ENCODE measurements around the gene CENPP.

Gene CENPP

DNA sequence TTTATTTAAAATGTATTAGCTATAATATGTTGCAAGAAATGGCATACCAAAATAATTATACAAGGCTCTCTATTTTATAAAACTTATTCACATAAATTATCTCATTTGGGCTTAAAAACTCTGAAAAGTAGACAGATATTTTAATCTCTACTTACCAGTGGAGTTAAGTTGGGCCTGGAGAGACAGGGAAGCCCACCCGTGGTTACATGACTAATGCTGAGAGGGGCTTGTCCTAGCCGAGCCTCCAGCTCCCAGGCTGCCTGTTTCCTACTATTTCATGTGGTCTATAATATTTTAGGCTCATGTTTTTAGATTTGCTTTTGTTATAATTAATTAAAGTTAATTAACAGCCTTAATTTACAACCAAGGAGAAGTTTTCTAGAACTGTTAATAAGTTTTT is 177.4 kb downstream of the CENPP start:
- Histone ChIP-seq H3K9me3 (replicated peaks; ENCODE audit: low read length) (no peaks in the 10 kb centered on the region), H3K9ac (ENCODE audit: low read depth, low read length) (no peak overlapping the region), H3K36me3 (ENCODE audit: insufficient read depth, low read length) (no peaks in the 10 kb centered on the region), H3K4me3 (ENCODE audit: low read length) (no peak overlapping the region), H3K4me1 (ENCODE audit: control insufficient read depth, insufficient read depth, low read length) (peaks cover 45% of the 10 kb centered on the region), H3K4me2 (ENCODE audit: low read length) (no peak overlapping the region), H3K27me3 (ENCODE audit: control insufficient read depth, insufficient read depth, low read length) (no peaks in the 10 kb centered on the region)

DNA sequence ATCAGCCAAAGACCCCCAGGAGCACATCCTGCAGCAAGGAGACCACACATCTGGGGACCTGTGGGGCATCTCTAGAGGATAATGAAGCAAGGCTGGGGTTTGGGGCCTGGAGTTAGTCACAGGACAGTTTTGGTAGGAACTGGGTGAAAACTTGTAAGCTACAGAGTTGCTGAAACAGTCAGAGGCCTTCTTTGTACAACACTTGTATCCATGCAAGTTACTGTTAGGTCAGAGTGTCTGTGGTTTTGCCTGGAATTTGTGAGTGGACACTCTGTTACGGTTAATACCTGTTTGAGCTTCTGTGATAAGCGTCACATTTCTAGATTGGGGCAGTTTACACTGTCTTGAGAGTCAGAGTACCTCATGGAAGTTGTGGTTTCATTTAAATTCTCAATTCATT is 179.1 kb downstream of the CENPP start:
- H3K27me3 ChIP-seq (ENCODE audit: control insufficient read depth, insufficient read depth, low read length), result no peaks in the 10 kb centered on the region
- H3K9ac ChIP-seq (ENCODE audit: low read depth, low read length), result no peak overlapping the region
- no peak overlapping the region for H3K4me2 ChIP-seq (ENCODE audit: low read length)
- H3K9me3 ChIP-seq (replicated peaks; ENCODE audit: low read length), result no peaks in the 10 kb centered on the region
- H3K4me3 ChIP-seq (ENCODE audit: low read length), result no peak overlapping the region
- H3K4me1 ChIP-seq (ENCODE audit: control insufficient read depth, insufficient read depth, low read length), result peaks cover 38% of the 10 kb centered on the region
- no peaks in the 10 kb centered on the region for H3K36me3 ChIP-seq (ENCODE audit: insufficient read depth, low read length)

GRCh38 chr9:92506184-92506857 is 180.6 kb downstream of the CENPP start:
- H3K4me1 ChIP-seq (ENCODE audit: control insufficient read depth, insufficient read depth, low read length), result peaks cover 38% of the 10 kb centered on the region
- no peaks in the 10 kb centered on the region for H3K27me3 ChIP-seq (ENCODE audit: control insufficient read depth, insufficient read depth, low read length)
- H3K36me3 ChIP-seq (ENCODE audit: insufficient read depth, low read length), result no peaks in the 10 kb centered on the region
- H3K9me3 ChIP-seq (replicated peaks; ENCODE audit: low read length), result no peaks in the 10 kb centered on the region
- H3K9ac ChIP-seq (ENCODE audit: low read depth, low read length), result peak overlapping the region; percentile 47
- peak overlapping the region; percentile 39 for H3K4me3 ChIP-seq (ENCODE audit: low read length)
- peak overlapping the region; percentile 68 for H3K4me2 ChIP-seq (ENCODE audit: low read length)

DNA sequence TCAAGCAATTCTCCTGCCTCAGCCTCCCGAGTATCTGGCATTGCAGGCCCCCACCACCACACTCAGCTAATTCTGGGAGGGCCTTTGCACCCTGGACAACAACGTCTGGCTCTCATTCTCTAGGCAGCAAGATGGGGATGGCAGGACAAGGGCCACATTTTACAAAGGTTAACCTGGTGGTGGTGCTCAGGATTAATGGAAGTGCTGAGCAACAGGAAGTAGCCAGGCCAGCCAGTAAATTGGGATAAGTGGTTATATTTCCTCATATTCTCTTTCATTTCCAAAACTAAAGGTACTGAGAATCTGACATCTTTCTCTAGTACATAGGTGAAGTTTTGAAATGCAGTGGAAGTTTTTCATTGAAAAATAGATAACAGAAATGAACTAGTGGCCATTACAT is 181.3 kb downstream of the CENPP start:
- Histone ChIP-seq H3K9ac (ENCODE audit: low read depth, low read length) (no peak overlapping the region), H3K9me3 (replicated peaks; ENCODE audit: low read length) (no peaks in the 10 kb centered on the region), H3K4me1 (ENCODE audit: control insufficient read depth, insufficient read depth, low read length) (peaks cover 38% of the 10 kb centered on the region), H3K4me3 (ENCODE audit: low read length) (no peak overlapping the region), H3K4me2 (ENCODE audit: low read length) (no peak overlapping the region), H3K27me3 (ENCODE audit: control insufficient read depth, insufficient read depth, low read length) (no peaks in the 10 kb centered on the region), H3K36me3 (ENCODE audit: insufficient read depth, low read length) (no peaks in the 10 kb centered on the region)

GRCh38 chr9:92507496-92507895 is 181.7 kb downstream of the CENPP start:
- Histone ChIP-seq H3K9me3 (replicated peaks; ENCODE audit: low read length) (no peaks in the 10 kb centered on the region), H3K9ac (ENCODE audit: low read depth, low read length) (no peak overlapping the region), H3K36me3 (ENCODE audit: insufficient read depth, low read length) (no peaks in the 10 kb centered on the region), H3K4me2 (ENCODE audit: low read length) (no peak overlapping the region), H3K4me1 (ENCODE audit: control insufficient read depth, insufficient read depth, low read length) (peaks cover 38% of the 10 kb centered on the region), H3K27me3 (ENCODE audit: control insufficient read depth, insufficient read depth, low read length) (no peaks in the 10 kb centered on the region), H3K4me3 (ENCODE audit: low read length) (no peak overlapping the region)

- Histone ChIP-seq H3K9ac (ENCODE audit: low read depth, low read length) (no peak overlapping the region), H3K4me1 (ENCODE audit: control insufficient read depth, insufficient read depth, low read length) (peaks cover 38% of the 10 kb centered on the region), H3K9me3 (replicated peaks; ENCODE audit: low read length) (no peaks in the 10 kb centered on the region), H3K36me3 (ENCODE audit: insufficient read depth, low read length) (no peaks in the 10 kb centered on the region), H3K27me3 (ENCODE audit: control insufficient read depth, insufficient read depth, low read length) (no peaks in the 10 kb centered on the region), H3K4me2 (ENCODE audit: low read length) (no peak overlapping the region), H3K4me3 (ENCODE audit: low read length) (no peak overlapping the region)
Observed at GRCh38 chr9:92508018-92508820, 182.5 kb downstream of the CENPP start.

DNA sequence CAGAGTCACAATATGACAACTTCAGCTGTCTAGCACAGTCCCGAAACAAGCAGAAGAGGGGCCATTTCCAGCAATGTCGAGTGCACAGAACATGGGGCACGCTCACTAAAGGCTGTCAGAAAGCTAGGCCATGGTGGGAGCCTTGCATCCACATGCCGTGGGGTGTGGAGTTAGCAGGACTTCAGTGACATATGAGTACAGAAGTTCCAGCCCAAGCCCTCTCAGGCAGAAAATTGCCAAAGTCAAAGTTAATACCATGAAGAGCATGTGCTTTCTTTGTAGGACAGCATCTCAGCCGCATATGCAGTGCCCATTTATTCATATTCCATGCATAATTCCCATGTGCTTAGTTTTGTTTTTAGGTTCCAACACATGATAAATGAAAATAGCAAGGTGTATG is 183.3 kb downstream of the CENPP start:
- no peak overlapping the region for H3K4me3 ChIP-seq (ENCODE audit: low read length)
- H3K4me1 ChIP-seq (ENCODE audit: control insufficient read depth, insufficient read depth, low read length), result peaks cover 38% of the 10 kb centered on the region
- H3K36me3 ChIP-seq (ENCODE audit: insufficient read depth, low read length), result no peaks in the 10 kb centered on the region
- H3K4me2 ChIP-seq (ENCODE audit: low read length), result no peak overlapping the region
- H3K9me3 ChIP-seq (replicated peaks; ENCODE audit: low read length), result no peaks in the 10 kb centered on the region
- no peaks in the 10 kb centered on the region for H3K27me3 ChIP-seq (ENCODE audit: control insufficient read depth, insufficient read depth, low read length)
- H3K9ac ChIP-seq (ENCODE audit: low read depth, low read length), result no peak overlapping the region

DNA sequence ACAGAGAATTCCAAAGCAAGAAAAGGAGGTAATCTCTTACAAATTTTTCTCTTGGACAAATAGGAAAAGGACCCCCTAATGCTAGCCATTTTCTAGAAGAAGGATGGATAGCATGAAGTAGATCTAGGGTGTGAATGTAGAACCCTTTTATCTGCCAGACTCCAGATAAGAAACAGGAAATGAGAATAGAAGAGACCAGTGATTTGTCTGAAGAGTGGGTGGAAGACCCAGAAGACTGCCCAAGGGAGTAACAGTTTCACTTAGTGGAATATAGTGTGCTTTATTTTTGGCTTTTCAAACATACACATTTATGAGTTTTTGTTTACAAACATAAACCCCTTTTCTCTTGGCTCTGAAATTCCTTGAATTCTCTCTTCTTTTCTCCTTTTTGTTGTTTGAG is 185.0 kb downstream of the CENPP start:
- Histone ChIP-seq H3K4me3 (ENCODE audit: low read length) (no peak overlapping the region), H3K36me3 (ENCODE audit: insufficient read depth, low read length) (no peaks in the 10 kb centered on the region), H3K9me3 (replicated peaks; ENCODE audit: low read length) (no peaks in the 10 kb centered on the region), H3K4me2 (ENCODE audit: low read length) (no peak overlapping the region), H3K4me1 (ENCODE audit: control insufficient read depth, insufficient read depth, low read length) (peaks cover 25% of the 10 kb centered on the region), H3K27me3 (ENCODE audit: control insufficient read depth, insufficient read depth, low read length) (no peaks in the 10 kb centered on the region), H3K9ac (ENCODE audit: low read depth, low read length) (no peak overlapping the region)

- H3K36me3 ChIP-seq (ENCODE audit: insufficient read depth, low read length), result no peaks in the 10 kb centered on the region
- H3K9me3 ChIP-seq (replicated peaks; ENCODE audit: low read length), result no peaks in the 10 kb centered on the region
- H3K4me2 ChIP-seq (ENCODE audit: low read length), result no peak overlapping the region
- H3K4me1 ChIP-seq (ENCODE audit: control insufficient read depth, insufficient read depth, low read length), result peaks cover 7% of the 10 kb centered on the region
- no peak overlapping the region for H3K9ac ChIP-seq (ENCODE audit: low read depth, low read length)
- H3K27me3 ChIP-seq (ENCODE audit: control insufficient read depth, insufficient read depth, low read length), result no peaks in the 10 kb centered on the region
- no peak overlapping the region for H3K4me3 ChIP-seq (ENCODE audit: low read length)
Observed at GRCh38 chr9:92512622-92513021, 186.9 kb downstream of the CENPP start.

- no peaks in the 10 kb centered on the region for H3K9me3 ChIP-seq (replicated peaks; ENCODE audit: low read length)
- no peak overlapping the region for H3K4me3 ChIP-seq (ENCODE audit: low read length)
- H3K4me1 ChIP-seq (ENCODE audit: control insufficient read depth, insufficient read depth, low read length), result no peaks in the 10 kb centered on the region
- H3K4me2 ChIP-seq (ENCODE audit: low read length), result no peak overlapping the region
- no peaks in the 10 kb centered on the region for H3K36me3 ChIP-seq (ENCODE audit: insufficient read depth, low read length)
- H3K9ac ChIP-seq (ENCODE audit: low read depth, low read length), result no peak overlapping the region
- no peaks in the 10 kb centered on the region for H3K27me3 ChIP-seq (ENCODE audit: control insufficient read depth, insufficient read depth, low read length)
Observed at GRCh38 chr9:92513349-92513748, 187.6 kb downstream of the CENPP start.

DNA sequence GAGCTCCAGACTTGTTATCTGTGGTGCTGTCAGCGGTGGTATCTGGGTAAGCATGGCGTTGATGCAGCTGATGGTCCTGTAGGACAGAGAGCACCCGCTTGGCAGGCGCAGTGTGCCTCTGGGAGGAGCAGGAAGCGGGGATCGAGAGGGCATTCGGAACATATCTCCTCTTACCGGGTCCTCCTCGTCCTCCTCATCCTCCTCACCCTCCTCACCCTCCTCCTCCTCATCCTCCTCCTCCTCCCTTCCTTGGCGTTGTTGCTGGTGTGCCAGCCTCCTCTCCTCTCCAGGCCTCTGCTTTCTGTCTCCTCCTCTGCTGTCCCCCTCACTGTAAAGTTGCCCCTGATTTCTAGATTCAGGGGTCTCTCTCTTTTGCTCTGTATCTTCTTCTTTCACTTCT is 188.9 kb downstream of the CENPP start:
- H3K9ac ChIP-seq (ENCODE audit: low read depth, low read length), result no peak overlapping the region
- no peaks in the 10 kb centered on the region for H3K9me3 ChIP-seq (replicated peaks; ENCODE audit: low read length)
- H3K4me1 ChIP-seq (ENCODE audit: control insufficient read depth, insufficient read depth, low read length), result no peaks in the 10 kb centered on the region
- no peaks in the 10 kb centered on the region for H3K36me3 ChIP-seq (ENCODE audit: insufficient read depth, low read length)
- H3K27me3 ChIP-seq (ENCODE audit: control insufficient read depth, insufficient read depth, low read length), result no peaks in the 10 kb centered on the region
- no peak overlapping the region for H3K4me3 ChIP-seq (ENCODE audit: low read length)
- no peak overlapping the region for H3K4me2 ChIP-seq (ENCODE audit: low read length)

DNA sequence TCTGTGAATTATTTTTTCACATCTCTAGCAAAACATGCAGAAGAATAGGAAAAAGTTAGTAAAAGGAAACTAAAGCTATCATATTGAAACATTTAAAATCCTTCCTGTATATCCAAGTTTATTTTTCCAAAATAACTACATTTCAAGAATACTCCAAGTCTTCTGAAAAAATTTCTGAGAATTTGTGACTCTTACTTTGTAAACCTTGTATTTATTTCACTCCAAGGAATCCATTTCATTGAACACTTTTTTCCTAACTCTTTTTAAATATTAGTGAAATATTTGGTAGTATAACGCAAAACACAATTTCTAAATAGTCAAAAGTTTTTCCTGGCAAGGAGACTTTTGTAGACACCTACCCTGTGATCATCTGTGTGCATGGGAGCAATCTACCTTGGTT is 190.8 kb downstream of the CENPP start:
- Histone ChIP-seq H3K4me2 (ENCODE audit: low read length) (no peak overlapping the region), H3K27me3 (ENCODE audit: control insufficient read depth, insufficient read depth, low read length) (no peaks in the 10 kb centered on the region), H3K36me3 (ENCODE audit: insufficient read depth, low read length) (no peaks in the 10 kb centered on the region), H3K9me3 (replicated peaks; ENCODE audit: low read length) (no peaks in the 10 kb centered on the region), H3K4me1 (ENCODE audit: control insufficient read depth, insufficient read depth, low read length) (no peaks in the 10 kb centered on the region), H3K9ac (ENCODE audit: low read depth, low read length) (no peak overlapping the region), H3K4me3 (ENCODE audit: low read length) (no peak overlapping the region)
